SK-N-SH treated with all-trans-retinoic acid at 6 μM for 48 hours (cell line): Measurements from ENCODE around the gene C1QL1.

Experiments
- PATZ1 ChIP-seq: fragments of 250-450 bp; sonication (Bioruptor Pico); IDR thresholded peaks from 2 replicates; pipeline ENCODE4 v1.8.0; 2020; ENCODE audit warnings: mild to moderate bottlenecking, moderate library complexity, borderline replicate concordance
- RARB ChIP-seq: fragments of 250-450 bp; sonication (Bioruptor Pico); IDR thresholded peaks from 2 replicates; pipeline ENCODE4 v1.8.0; 2021; ENCODE audit warnings: mild to moderate bottlenecking, moderate library complexity
- SNAI2 ChIP-seq: fragments of 250-450 bp; sonication (Bioruptor Pico); IDR thresholded peaks from 2 replicates; pipeline ENCODE4 v1.5.0; 2020; ENCODE audit warnings: mild to moderate bottlenecking, moderate library complexity
- TSHZ2 ChIP-seq: fragments of 250-450 bp; sonication (Bioruptor Pico); IDR thresholded peaks from 2 replicates; pipeline ENCODE4 v1.5.0; 2020; ENCODE audit warnings: mild to moderate bottlenecking, moderate library complexity
- ZFP30 ChIP-seq: fragments of 450-650 bp; formaldehyde crosslinking; IDR thresholded peaks from 2 replicates; pipeline ENCODE4 v1.5.0; 2022; ENCODE audit warnings: mild to moderate bottlenecking, moderate library complexity

DNA sequence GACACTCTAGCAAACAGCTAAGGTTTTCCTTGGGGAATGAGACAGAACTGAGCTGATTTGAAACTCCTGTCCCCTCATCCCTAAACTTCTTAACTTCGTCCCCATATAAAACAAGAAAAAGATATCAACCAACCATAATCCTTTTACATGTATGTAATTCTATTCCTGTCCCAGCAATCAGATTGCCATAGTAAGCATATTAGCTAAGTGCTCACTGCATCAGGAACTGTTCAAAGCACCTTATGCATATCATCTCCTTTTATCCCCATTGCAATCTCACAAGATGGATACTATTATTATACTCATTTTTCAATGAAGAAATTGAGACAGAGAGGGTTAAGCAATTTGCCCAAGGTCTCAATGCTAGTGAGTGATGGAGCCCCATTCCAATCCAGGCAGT, 27.3 kb downstream of the C1QL1 start:
- TF ChIP-seq TSHZ2 (CRISPR knock-in tag) (no peak), SNAI2 (no peak), PATZ1 (no peak), ZFP30 (CRISPR knock-in tag) (no peak), RARB (CRISPR knock-in tag) (no peak)
